Measurements from ENCODE around the gene ST6GALNAC2.
A peak's percentile ranks its signal among the peaks of the same experiment; 100 is the strongest.
"Not testable (repeated sequence)": the region's sequence is repeated elsewhere in the genome, so short reads cannot be mapped to it uniquely, and the experiment has no call there.

The ST6GALNAC2 gene

DNA sequence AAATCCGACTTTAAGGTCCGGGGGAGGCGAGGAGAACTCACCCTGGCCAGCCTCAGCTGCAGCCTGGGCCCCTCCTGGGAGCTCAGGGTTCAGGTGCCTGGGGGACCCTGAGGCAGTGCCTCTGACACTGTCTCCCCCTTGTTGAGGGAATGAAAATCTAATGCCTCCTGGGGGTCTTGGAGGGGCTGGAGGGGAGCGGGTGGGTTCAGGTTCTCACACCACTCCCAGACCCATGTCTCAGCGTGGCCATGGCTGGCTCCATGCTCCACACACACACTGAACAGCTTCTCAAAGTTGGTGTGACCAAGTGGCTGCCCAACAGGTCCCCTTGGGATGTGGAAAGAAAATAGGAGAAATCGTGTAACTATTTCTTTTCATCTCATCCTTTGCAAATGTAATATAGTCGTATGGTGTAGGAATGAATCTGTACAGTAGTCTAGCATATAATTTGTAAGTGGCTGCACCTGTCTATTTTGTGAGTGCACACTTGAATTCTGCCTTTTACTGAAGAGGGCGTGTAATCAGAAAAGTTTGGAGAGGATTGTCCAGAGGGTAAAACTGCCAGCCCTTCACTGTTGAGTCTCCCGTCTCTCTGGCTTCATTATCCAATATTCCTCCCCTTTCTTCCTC, 46.6 kb downstream of the ST6GALNAC2 start:
- DNase-seq = no peak

DNA sequence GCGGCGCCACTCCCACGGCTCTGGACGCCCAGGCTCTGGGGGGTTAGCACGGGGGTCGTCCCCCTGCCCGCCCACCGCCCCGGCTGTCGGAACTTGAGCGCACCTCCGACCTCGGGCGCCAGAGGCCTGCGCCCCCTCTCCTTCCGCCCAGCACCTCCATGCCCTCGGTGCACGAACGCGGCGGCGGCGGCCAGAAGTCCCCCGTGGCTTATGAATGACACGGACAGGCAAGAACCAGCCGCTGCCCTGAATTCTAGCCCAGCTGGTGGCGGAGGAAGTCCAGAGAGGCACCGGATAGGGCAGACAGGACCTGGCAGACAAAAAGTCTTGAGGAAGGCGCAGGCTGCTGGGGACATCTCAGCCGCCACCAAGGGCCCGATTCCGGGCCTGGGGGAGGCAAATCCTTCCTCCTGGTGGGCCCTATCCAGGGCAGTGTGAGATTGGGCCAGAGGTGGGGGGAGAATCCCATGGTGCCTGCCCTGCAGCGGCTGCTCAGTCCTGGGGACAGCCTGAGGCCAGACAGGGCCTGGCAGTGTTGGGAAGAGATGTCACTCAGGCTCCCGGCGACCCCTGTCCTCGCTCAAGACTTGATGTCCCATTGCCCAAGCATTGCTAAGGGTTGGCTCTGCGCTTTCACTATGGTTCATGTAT, 47.3 kb downstream of the ST6GALNAC2 start:
- DNase-seq = no peak

DNA sequence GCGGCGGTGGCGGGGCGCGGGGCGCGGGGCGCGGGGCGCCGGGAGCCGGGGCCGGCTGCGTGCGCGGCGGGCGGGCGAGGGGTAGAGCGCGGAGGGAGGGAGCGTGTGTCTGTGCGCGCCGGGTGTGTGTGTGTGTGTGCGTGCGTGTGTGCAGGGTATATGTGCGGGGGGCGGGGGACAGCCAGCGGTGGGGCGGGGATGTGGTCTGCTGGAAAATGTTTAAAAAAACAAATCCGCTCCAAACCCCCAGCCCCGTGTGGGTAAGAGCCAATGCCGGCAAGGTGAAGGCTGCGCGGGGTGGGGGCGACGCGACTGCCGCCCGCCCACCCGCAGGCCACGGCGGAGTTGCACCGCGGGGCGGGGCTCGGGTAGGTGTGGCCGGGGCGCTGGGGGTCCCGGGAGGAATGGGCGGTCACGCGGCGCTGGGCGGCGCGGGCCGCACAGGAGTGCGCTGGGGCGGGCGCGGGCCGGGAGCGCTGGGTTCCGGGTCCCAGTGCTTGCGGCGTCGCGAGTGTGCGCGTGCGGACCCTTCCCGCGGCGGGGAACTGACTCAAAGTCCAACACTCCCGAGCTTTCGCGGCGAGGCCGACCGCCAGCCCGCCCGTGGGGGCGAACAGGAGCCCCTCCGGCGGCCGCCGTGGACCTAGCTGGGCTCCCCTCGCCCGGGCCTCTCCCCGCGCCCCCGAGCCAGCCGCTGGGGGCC, 47.9 kb downstream of the ST6GALNAC2 start, which contains the start of gene CYGB:
TSS of gene CYGB (minus strand) at position 132 of the 703 bp plus-strand sequence. CDS start 167 bp downstream, outside the sequence.
- no peak for DNase-seq

DNA sequence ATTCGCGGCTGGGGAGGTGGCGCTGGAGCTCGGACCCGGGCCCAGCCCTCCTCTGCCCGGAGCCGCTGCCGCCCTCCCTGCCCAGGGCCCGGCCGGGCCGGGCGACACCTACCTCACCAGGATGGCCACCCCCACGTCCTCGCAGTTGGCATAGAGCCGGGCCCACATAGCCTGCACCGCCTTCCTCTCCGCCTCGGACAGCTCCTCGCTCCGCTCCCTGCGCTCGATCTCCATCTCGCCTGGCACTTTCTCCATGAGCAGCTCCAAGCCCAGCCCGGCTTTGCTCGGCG, 48.4 kb downstream of the ST6GALNAC2 start:
- DNase-seq = no peak

DNA sequence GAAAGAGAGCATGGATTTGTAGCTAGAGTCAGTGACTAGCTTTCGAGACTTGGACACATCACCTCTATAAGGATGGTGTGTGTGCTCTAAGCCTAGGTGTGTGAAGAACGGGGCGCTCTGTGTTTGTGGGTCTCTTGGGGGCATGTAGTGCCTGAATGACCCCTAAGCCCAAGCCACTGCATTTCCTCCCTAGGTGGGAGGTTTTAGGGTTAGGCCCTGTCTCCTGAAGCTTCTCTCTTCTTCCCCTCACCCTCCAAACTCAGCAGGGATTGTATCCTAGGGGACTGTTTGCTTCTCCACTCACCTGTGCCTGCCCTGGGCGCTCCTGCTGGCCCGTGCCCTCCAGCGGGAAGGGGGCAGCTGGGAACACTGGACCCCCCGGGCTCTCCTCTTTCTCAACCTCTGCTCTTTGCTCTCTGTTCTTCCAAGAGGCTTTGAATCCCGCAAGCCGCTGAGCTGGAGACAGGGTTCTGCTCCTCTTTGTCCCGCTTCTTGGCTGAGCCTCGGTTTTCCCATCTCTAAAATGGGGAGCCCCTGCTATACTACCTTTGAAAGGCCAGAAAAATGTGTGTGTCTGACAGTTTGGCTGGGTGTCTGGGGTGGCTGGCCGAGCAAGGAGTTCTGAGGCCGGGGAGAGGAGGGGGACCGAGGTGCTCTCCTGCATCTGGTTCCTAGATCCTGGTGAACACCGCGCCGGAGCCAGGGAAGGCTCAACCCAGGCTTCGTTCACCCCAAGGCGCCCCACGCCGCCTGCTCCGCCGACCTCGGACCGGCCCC, 49.0 kb downstream of the ST6GALNAC2 start:
- DNase-seq = no peak

DNA sequence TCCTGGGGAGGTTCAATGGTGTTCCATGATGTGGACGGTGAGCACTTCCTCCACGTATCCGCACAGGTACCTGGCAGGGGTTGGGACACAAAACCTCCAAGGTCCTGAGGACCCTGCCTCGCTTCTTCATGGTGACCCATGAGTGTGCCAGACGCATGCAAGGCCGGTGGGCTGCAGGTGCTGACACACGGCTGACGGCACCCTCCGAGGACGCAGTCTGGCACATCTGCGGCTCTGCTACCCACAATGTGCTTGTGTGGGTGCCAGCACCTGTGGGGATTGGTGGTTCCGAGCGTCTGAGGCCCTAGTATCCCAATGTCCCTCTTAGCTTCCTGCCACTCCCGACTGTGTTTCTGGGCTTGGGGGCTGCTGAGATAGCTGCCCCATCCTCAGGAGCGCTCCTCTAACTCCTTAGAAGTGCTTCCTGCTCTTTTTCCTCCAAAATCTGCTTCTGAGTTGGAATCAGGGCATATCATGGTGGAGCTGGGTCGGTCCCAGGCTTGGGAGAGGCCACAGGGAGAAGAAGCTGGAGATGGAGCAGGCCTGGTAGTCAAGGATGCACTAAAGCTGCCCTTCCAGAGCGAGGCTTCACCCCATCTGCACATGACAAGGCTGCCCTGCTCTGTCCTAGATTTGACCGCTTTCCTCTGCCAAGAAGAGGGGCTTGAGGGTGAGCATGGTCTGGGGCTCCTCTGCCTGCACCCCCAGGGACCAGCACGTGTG, 49.7 kb downstream of the ST6GALNAC2 start:
- DNase-seq = no peak

DNA sequence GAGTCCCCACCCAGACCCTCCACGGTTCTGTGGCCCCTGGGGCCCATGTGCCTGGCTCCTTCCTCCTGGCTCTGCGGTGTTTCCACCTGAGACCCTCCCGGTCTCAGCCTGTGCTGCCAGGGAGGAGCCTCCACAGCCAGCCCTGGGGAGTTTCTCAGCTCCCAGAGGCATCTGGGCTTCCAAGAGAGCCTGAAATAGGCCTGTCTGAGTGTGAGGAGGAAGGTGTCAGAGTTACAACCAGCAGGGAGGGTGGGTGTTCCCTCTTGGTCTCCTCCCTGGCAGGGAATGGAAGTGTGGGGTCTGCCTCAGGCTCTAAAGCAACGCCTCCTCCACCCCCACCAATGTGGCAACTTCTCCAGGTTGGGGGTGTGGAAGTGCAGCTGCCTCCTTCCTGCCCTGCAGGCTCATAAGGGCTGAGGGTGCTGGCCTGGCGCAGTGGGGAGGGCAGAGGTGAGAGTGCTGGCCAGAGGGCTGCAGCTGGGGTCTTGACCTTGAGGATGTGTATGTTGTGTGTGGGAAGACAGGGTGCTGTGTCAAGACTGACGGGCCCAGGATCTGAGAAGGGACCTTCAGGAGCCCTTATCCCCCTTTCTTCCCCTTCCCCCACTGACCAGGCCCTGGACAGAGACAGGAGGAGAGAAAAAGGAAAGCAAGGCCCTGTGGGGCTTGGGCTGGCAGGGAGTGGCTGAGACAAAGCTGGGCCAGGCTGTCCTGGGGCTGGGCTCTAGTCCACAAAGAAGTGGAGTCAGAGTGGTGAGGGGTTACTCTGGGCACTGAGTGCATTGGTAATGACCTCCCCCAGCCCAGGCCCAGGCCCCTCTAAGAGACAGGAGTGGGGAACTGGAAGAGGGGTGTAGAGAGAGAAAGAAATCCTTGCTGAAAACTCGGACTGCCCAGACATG, 50.6 kb downstream of the ST6GALNAC2 start:
- DNase-seq = no peak

DNA sequence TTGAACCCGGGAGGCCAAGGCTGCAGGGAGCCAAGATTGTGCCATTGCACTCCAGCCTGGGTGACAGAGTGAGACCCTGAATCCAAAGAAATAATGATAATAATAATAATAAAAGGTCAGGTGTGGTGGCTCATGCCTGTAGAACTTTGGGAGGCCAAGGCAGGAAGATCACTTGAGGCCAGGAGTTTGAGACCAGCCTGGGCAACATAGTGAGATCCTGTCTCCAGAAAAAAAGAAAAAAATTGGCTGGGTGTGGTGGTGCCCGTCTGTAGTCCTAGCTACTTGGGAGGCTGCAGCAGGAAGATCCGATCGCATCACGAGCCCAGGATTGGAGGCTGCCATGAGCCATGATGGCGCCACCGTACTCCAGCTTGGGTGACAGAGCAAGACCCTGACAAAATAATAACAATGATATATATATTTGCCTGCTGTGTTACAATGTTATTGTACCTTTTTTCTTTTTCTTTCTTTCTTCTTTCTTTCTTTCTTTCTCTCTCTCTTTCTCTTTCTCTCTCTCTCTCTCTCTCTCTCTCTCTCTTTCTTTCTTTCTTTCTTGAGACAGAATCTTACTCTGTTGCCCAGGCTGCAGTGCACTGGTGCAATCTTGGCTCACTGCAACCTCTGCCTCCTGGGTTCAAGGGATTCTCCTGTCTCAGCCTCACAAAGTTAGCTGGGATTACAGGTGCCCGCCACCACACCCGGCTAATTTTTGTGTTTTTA, 51.9 kb downstream of the ST6GALNAC2 start:
- not testable (repeated sequence) for DNase-seq

DNA sequence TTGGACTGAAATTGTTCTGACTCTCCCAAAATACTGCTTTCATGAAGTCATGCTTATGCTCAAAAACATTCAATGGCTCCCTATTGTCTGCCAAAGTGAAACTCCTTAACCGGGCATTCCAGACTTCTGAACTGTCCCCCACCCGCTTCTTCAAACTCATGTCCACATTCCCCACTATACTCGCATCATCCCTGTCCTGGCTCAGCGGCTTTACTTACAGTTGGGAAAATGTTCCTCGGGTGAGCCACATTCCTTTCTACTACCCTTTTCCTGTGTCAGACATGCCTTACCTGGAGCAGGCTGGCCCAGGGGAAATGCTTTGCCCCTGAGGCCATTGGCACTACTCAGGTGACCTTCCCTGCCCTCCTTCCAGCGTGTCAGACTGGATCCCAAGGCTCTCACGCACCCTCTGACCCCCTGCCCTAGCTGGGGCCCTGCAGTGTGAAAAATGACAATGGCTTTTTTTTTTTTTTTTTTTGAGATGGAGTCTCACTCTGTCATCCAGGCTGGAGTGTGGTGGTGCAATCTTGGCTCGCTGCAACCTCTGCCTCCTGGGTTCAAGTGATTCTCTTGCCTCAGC, 53.5 kb downstream of the ST6GALNAC2 start:
- no peak for DNase-seq

DNA sequence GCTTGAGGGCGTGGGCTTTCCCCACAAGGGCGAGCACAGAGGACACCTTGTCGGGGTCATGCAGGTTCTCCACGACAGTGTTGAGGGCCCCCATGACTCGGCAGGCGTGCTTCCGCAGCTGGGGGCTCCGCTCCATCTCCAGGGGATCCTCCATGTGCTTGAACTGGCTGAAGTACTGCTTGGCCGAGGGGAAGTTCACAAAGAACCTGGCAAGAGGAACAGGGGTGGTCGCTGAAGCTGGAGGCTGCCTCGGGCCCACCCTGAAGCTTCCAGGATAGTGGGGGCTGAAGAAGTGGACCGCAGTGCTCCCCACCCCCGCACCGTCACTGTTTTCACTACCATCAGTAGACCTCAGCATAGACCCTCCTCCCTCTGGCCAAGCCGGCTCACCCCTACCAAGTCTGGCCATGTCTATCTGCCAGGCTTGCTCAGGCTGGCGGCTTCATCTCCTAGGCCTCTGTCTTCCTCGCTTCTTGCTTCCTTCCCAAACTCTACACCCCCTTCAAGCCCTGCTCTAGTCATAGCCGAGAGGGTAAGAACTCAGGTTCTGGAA, 54.1 kb downstream of the ST6GALNAC2 start:
- DNase-seq = no peak

DNA sequence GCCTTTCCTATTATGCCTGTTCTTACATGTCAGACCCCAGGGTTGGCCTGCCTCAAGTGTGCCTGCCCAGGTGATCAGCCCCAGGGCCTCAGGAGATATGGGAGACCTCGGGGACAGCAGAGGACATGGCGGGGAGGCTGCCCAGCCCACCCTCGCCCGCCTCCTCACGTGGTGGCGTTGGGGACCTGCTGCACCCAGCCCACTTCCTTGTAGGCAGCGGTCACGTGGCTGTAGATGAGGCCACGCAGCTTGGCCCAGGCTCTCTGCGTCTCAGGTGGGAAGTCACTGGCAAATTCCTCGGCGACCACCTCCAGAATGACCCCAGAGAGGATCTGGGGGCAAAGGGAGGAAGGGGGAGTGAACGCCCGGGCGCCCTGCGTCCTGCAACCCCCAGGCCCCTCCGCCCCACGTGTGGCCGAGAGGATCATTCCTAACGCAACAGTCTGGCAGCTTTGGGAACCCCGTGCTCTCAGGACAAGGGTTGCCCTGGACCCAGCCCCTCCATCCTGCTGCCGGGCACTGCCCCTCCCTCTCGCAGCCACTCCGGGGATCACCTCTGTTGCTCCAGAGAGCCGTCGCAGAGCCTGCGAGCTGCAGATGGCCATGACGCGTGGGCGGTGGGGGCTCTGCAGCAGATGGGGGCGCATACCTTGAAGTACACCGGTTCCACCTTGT, 54.7 kb downstream of the ST6GALNAC2 start:
- DNase-seq = no peak

DNA sequence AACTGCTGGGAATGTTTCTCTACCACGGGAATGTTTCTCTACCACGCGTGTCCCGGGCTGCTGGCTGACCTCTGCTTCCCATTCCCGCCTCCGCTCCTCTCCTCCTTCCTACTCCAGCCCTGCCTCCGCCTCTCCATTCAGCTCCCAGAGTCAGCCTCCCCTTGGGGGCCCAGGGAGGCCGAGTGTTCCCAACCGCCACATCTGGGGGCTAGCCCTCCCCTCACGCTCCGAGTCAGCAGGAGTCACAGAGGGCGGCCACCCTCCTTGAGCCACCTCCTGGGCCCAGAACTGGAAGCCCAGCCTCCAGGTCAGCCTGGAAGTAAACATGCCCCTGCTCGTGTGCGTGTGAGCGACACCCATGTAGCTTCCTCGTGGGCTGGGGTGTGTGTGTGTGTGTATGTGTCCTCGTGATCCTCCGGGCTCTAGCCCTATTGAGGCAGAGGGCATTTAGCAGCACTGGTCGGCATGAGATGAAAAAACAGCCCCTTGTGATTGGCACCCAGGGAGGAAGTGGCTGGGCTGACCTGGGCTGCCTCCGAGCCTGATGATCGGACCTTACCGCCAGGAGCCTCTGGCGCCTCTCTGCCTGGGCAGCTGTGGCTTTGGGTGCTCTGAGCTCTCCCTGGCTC, 55.5 kb downstream of the ST6GALNAC2 start:
- DNase-seq = no peak

DNA sequence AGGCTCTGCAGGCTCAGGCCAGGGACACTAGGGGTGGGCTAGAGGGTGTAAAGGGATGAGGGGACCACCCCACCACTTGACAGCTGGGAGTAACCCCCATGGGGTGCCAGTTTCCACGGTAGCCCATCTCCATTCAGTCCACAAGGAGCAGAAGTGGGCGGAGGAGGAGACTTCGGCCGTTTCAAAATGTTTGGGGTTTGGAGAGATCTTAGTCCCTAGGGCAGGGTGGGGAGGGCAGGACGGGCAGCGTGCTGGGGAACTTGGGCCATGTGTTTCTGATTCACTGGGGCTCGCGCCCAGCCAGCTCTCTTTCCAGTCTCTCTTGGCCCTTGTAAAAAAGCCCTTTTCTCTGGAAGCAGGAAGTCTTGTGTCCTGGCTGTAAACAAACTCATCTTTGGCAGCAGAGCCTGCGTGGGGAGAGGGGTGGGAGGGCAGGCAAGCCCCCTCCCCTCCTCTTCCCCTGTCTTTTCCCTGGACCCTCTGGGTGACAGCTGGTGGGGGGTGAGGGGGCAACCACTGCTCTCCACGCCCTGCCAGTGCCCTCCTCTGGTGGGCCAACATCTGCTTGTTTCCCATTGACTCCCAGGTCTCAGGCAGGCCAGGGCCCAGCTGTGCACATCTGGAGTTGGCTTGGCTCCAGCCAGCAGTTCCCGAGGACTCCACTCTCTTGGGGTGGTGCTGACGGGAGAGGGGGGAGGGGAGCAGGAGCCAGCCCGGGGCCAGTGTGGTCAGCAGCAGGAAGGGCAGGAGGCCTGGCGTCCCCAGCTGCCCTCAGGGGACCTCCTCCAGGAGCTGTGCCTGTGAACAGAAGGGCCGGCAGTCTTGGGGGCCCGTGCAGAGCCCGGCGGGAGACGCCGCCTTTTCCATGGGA, 56.2 kb downstream of the ST6GALNAC2 start:
- no peak for DNase-seq

DNA sequence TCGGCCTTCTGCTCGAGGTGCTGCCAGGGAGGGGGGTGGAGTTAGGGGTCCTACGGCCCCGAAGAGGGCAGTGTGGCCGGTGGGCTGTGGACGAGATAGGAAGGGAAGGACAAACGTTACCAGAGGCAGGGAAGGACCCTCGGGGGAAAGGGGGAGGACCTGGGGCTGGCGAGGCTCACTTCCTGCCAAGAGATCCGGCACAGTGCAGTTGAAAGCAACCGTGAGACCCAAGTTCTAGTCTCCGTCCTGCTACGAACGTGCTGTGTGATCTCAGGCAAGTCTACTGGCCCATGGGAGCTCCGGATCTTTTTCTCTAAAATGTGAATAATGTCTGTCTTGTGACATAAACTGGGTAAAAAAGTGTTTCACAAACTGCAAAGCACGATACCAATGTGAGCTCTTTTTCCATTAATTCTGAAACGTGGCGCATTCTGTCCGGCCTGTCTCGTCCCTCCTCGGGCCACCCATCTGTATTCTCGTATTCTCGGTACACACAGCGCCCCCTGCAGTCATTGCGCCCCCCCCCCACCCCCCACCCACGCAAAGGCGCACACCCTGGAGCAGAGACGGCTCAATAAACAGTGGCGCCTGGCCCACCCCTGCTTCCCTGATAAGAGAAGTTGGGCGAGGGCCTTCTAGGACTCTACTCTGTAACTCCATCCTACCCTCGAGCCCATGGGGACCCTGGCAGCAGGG, 57.0 kb downstream of the ST6GALNAC2 start:
- no peak for DNase-seq

DNA sequence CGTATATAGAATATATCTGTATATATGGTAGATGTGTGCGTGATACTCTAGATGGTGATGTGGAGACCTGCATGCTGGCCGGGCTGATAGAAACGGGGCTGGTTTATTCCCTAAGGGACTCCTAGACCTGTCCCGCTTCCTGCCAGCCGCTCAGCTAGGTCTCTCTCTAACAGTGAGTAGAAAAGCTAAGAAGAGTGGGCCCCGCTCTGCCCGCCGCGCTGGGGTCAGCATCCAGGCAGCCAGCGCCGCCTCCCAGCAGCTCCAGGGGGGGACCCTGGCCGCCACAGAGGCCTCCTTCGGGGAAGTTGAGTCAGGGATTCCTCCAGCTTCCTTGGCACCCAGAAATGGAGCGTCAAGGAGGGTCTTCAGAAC, 57.5 kb downstream of the ST6GALNAC2 start:
- no peak for DNase-seq

DNA sequence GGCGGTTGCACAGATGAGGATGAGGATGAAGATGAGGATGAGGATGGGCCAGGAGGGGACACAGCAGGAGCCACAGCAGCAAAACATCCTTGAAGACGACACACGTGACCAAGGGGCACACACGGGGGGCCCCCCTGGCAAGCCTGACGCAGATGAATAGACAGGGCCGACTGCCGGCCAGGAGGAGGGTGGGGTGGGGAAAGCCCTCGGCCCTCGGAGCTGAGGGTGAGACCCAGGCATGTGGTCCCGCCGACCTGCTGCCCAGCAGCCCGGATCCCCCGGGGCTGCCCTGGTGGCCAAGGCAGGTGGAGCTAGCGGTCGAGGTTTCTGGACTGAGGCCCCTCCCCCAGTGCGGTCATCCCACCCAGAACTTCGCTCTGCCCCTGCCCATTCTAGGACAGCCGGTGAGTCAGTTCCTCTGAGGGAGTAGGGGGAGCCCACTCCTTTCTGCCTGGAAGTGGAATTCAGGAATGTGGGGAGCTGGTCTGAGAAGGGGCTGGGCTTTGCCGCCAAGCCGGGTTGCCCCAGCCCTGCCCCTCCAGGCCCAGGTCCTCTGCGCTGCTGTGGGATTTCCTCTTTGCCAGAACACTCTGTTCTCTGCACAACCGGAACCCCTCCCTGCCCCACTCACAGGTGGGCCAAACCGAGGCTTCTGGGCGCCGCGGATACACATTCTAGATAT, 58.1 kb downstream of the ST6GALNAC2 start:
- peak; percentile 60 to 63 for DNase-seq

DNA sequence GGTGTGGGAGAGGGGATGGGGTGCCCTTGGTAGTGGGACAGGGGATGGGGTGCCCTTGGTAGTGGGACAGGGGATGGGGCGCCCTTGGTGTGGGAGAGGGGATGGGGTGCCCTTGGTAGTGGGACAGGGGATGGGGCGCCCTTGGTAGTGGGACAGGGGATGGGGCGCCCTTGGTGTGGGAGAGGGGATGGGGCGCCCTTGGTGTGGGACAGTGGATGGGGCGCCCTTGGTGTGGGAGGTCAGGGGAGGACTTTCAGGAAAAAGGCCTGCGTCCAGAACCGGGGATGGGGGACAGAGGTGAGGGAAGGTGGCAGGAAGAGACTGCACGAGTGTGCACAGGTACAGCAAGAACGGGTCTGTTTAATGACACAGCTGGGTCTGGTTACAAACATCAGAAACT, 58.6 kb downstream of the ST6GALNAC2 start:
- DNase-seq = not testable (repeated sequence)

Data from CD4-positive, alpha-beta T cell treated with Interferon alpha-2 for 1 hour (primary cell).